AG09309 (cell line): ENCODE results near the gene AGO3.

Experiments
- DNase-seq: peaks from one replicate; pipeline ENCODE4 v3.0.0-alpha.2; 2010; ENCODE audit warnings: low read depth
- H3K4me3 ChIP-seq: 2 replicates; pipeline ENCODE4 v1.5.1; 2011; ENCODE audit warnings: mild to moderate bottlenecking, low read depth, low read length, moderate library complexity; ENCODE audit not compliant: control insufficient read depth
- TF ChIP-seq, protein P1 (sequence below): IDR thresholded peaks from 2 replicates; pipeline ENCODE4 v1.5.1; 2011; ENCODE audit warnings: mild to moderate bottlenecking, low read depth, low read length, inconsistent platforms; ENCODE audit not compliant: insufficient read depth, control insufficient read depth; ENCODE audit errors: missing control alignments

The AGO3 gene

DNA sequence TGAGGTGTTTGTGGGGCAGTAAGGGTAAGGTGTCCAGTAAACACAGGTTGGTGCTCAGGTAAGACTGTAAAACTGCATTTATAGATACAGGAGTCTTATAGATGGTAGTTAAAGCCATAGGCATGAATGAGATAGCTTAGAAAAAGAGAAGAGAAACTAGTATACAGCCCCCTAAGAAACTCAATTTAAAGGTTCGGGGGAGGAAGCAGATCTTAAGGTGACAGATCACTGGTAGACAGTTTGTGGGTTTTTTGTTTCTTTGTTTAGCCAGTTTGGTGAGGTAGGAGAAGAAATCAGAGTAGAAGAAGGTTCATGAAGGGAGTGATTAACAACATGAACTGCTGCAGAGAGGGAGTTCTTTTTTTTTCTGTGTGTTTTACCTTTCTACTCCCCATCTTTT is 6.1 kb upstream of the AGO3 start:
- H3K4me3 ChIP-seq = no peak overlapping the region
- TF ChIP-seq, protein P1, sequence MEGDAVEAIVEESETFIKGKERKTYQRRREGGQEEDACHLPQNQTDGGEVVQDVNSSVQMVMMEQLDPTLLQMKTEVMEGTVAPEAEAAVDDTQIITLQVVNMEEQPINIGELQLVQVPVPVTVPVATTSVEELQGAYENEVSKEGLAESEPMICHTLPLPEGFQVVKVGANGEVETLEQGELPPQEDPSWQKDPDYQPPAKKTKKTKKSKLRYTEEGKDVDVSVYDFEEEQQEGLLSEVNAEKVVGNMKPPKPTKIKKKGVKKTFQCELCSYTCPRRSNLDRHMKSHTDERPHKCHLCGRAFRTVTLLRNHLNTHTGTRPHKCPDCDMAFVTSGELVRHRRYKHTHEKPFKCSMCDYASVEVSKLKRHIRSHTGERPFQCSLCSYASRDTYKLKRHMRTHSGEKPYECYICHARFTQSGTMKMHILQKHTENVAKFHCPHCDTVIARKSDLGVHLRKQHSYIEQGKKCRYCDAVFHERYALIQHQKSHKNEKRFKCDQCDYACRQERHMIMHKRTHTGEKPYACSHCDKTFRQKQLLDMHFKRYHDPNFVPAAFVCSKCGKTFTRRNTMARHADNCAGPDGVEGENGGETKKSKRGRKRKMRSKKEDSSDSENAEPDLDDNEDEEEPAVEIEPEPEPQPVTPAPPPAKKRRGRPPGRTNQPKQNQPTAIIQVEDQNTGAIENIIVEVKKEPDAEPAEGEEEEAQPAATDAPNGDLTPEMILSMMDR = no peak
- DNase-seq = no peak

DNA sequence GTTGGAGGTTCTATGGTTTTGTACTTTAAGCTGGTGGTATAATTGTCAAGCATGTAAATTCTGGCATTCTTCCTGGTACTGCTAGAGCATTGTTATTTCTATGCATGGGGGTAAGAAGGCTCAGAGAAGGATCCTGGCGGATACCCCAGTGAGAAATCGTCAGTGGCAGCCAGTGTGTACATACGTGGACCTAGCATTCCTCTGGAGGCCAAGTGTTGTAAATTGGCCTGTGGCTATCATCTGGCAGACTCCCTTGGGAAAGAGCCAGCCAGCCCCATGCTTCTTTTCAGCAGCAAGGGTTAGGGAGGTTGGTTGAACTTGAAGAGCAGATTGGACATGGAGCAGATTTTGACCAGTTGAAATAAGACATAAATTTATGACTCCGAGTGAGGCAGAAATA is 5.2 kb upstream of the AGO3 start:
- TF ChIP-seq, protein P1 = no peak
- DNase-seq = peak; percentile 48

DNA sequence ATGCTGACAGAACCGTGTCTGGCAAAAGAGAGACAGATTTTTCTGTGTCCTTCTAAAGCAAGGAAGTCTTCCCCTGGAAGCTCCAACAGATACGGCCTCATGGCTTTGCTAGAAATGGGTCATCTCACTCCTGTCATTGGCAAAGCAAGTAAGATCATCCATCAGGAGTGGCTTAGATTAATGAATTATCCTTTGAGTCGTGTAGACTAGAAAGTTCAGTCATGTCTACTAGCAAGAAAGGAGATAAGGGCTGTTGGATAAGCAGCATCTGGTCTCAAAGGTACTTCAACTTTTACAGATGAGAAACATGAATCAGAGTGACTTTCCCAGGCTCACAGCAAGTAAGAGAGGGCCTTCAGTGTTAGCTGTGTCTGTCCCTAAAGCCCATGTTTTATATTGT is 3.4 kb upstream of the AGO3 start:
- no peak for DNase-seq
- no peak overlapping the region for H3K4me3 ChIP-seq
- TF ChIP-seq, protein P1 = no peak

More for the DNA sequence above, 5.2 kb upstream of the AGO3 start:
- no peak overlapping the region for H3K4me3 ChIP-seq

DNA sequence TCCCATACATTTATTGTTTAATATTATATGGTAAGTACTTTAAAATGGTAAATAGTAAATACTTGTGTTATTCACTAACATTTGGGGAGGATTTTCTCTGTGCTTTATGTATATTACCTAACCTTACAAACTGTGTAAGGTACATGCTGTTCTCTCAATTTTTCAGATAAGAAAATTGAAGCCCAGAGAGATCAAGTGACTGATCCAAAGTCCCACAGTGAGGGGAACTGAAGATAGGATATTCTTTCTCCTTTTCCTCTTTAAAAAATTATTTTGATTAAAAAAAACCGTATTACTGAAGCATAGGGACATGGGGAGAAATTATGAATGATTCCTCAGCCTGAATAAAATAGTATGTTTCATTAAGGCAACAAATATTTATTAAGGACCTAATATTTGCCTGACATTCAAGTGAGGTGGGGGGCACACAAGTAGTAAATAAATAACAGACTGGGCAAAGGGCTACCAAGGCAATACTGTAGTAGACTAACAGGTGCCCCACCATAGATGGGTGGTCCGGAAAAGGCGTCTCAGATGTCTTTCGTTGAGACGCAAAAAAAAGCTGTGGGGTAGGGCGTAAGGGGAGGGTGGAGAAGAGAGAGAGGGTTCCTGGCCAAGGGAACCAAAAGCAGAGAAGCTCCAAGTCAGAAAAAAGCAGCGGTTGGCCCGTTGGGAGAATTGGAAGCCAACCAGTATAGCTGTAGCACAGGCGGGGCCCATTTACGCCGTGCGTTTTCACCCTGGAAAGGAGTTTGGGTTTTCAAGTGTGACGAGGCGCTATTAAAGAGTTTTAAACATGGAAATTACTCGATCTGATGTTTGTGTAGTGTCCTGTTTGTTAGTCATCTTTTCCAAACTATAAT is 944 bp upstream of the AGO3 start:
- H3K4me3 ChIP-seq = peak overlapping the region; percentile 61
- TF ChIP-seq, protein P1 = no peak
- DNase-seq = no peak

DNA sequence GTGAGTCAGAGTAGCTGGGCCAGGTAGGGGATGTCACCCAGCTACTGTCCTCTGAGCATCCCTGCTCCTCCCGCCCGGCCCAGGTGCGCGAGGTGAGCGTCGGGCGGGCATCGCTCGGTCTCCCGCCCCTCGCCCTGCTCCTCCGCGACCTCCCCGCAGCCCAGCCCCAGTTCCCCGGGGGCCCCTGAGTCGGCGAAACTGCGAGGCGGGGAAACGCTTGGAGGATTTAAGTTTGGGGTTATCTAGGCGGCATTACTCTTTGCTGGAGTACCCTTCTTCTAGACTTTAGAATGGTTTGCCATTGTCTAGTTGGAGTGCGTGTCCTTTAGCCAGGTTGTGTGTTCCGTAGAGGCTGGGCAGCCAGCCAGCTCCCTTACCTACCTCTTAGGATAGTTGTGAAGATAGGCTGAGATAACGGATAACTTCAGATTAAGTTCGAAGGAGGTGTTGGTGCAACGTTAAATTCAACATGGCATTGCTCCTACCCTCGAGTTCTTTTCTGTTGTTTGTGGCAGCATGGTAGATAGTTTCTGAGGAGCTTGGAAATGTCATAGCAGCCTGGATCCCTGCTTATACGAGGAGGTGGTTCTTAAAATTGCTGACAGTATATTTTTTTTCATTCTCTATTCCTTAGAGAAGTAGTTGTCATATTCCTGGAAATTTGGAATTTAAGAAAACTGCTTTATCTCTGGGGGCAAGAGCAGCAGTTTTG is 697 bp downstream of the AGO3 start:
- H3K4me3 ChIP-seq = peak overlapping the region; percentile 61
- DNase-seq = no peak
- TF ChIP-seq, protein P1 = no peak

DNA sequence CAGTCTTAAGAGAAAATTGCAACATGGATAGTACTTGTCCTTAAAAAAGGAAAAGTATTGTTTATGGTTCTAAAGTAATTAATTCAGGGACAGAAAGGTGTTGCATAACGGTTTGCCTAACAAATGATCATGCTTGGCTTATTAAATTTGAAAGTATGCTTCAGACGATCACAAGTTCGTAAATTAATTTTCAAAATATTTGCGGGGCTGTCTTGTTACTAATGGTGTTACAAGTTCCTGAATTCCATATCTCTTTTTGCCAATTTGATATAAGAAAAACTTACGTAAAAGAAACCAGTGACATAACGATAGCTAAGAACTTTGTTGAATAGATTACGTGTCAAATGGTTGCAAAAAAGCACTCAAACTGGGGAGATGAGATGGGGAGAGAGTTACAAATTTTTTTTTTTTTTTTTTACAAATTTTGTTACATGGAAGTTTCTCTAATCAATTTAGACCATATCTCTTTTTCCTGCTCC is 1.3 kb downstream of the AGO3 start:
- TF ChIP-seq, protein P1 = no peak
- peak overlapping the region; percentile 61 for H3K4me3 ChIP-seq
- no peak for DNase-seq
